GM12875 (cell line): ENCODE measurements around the gene NSD2.
"Not testable (repeated sequence)": the region's sequence is repeated elsewhere in the genome, so short reads cannot be mapped to it uniquely, and the experiment has no call there.

ENCODE experiments used
- H3K4me3 ChIP-seq: one replicate; pipeline ENCODE4 v1.5.1; 2011; ENCODE audit warnings: low read depth, low read length, control low read depth
- CTCF ChIP-seq: IDR thresholded peaks from 2 replicates; pipeline ENCODE4 v1.5.1; 2011; ENCODE audit warnings: low read depth, mild to moderate bottlenecking, control low read depth, inconsistent platforms, low read length, moderate library complexity, borderline replicate concordance; ENCODE audit not compliant: insufficient read depth

Gene NSD2

GRCh38 chr4:1834047-1834775 lies 37.0 kb upstream of the NSD2 start:
- TF ChIP-seq CTCF: no peak
- H3K4me3 ChIP-seq: peak overlapping the region; percentile 11

- not testable (repeated sequence) for H3K4me3 ChIP-seq
These were observed 35.4 kb upstream of the NSD2 start for GRCh38 chr4:1835836-1836235.

GRCh38 chr4:1836650-1837049 lies 34.5 kb upstream of the NSD2 start:
- H3K4me3 ChIP-seq: no peak overlapping the region
- no peak for TF ChIP-seq CTCF

- no peak overlapping the region for H3K4me3 ChIP-seq
- TF ChIP-seq CTCF: no peak
These were observed 34.1 kb upstream of the NSD2 start for GRCh38 chr4:1837069-1837468.

GRCh38 chr4:1839282-1839681 lies 31.9 kb upstream of the NSD2 start:
- no peak for TF ChIP-seq CTCF
- H3K4me3 ChIP-seq: no peak overlapping the region

GRCh38 chr4:1841201-1841886 lies 29.8 kb upstream of the NSD2 start:
- no peak for TF ChIP-seq CTCF
- no peak overlapping the region for H3K4me3 ChIP-seq

GRCh38 chr4:1841887-1842210 lies 29.3 kb upstream of the NSD2 start:
- H3K4me3 ChIP-seq: no peak overlapping the region
- no peak for TF ChIP-seq CTCF
